Thyroid gland (tissue), 4 donors: Measurements from ENCODE around the gene TRIM46. TPM values are rescaled to one million over a fixed set of nuclear protein-coding genes. Genes with fewer than 3 reads are reported as not detected.
"Not testable (repeated sequence)": the region's sequence is repeated elsewhere in the genome, so short reads cannot be mapped to it uniquely, and the experiment has no call there.

Experiments
- DNase-seq, 2 donors: peaks; one replicate each; pipeline ENCODE4 v3.0.0-alpha.2; 2019
- H3K27ac ChIP-seq, 3 donors: fragments of 200-600 bp; sonication (generic); 1 replicate in 2 of 3; 2 replicates in 1 of 3; pipeline ENCODE4 v1.5.1; 2016 to 2019; ENCODE audit warnings: mild to moderate bottlenecking in 1 of 3, moderate library complexity in 1 of 3
- H3K27me3 ChIP-seq: fragments of 200-600 bp; sonication (generic); one replicate; pipeline ENCODE4 v1.5.1; 2019
- H3K36me3 ChIP-seq, 2 donors: fragments of 200-600 bp; sonication (generic); one replicate each; pipeline ENCODE4 v1.5.1; 2016 to 2019
- H3K4me1 ChIP-seq, 2 donors: fragments of 200-600 bp; sonication (generic); one replicate each; pipeline ENCODE4 v1.5.1; 2017 to 2019
- H3K4me3 ChIP-seq, 3 donors: fragments of 200-600 bp; sonication (generic); replicated peaks in 1 of 3; 1 replicate in 2 of 3; 2 replicates in 1 of 3; pipeline ENCODE4 v1.5.1; 2016; ENCODE audit warnings: mild to moderate bottlenecking in 1 of 3
- H3K9me3 ChIP-seq: fragments of 200-600 bp; sonication (generic); one replicate; pipeline ENCODE4 v1.5.1; 2017
- CTCF ChIP-seq, 6 experiments: fragments of 200-600 bp in 3 of 6; fragments of 450-650 bp in 3 of 6; sonication (generic) in 3 of 6; IDR thresholded peaks; one replicate each; pipeline ENCODE4 v1.5.1; 2016 to 2019; ENCODE audit warnings: antibody characterized with exemption in 6 of 6, mild to moderate bottlenecking in 2 of 6, inconsistent platforms in 1 of 6, moderate library complexity in 1 of 6
- POLR2A ChIP-seq, 2 donors: fragments of 450-650 bp; IDR thresholded peaks; one replicate each; pipeline ENCODE4 v1.6.1; 2017; ENCODE audit warnings: antibody characterized with exemption in 2 of 2, mild to moderate bottlenecking in 2 of 2, moderate library complexity in 1 of 2
- WGBS, 2 donors: methylation state at CpG; one replicate each; pipeline ENCODE4 v1.1.5; 2017; 5-methylcytosine and 5-hydroxymethylcytosine counted together
- intact Hi-C: fragments of 100-400 bp; cut with DNase I; formaldehyde crosslinking; loops from one replicate; pipeline ENCODE4 v1.15.1; 2023
- total RNA-seq, 4 donors: library from RNA; depleted of rRNA; stranded (reverse); fragments of >200 nt; gene quantifications; one replicate each; pipeline ENCODE4 v1.2.3, GENCODE V29; 2016

TRIM46 gene
- total RNA-seq, 4 donors from 2014 or later = 0.45 TPM; not detected in 3

GRCh38 chr1:155160128-155160527, 13.5 kb upstream of the TRIM46 start:
- WGBS, 2 donors = 84% methylated on average over 8 of the region's 8 CpGs
- no peak for DNase-seq
- H3K36me3 ChIP-seq = no peaks in the 10 kb centered on the region
- no peak for TF ChIP-seq POLR2A (IDR thresholded peaks at IDR 0.05)
- no peak for TF ChIP-seq CTCF (IDR thresholded peaks at IDR 0.05)
- intact Hi-C loops = no loop called here
- H3K4me3 ChIP-seq = no peak overlapping the region
- H3K27ac ChIP-seq = no peak overlapping the region
- no peaks in the 10 kb centered on the region for H3K27me3 ChIP-seq
- no peaks in the 10 kb centered on the region for H3K4me1 ChIP-seq
- H3K9me3 ChIP-seq = no peaks in the 10 kb centered on the region

DNA sequence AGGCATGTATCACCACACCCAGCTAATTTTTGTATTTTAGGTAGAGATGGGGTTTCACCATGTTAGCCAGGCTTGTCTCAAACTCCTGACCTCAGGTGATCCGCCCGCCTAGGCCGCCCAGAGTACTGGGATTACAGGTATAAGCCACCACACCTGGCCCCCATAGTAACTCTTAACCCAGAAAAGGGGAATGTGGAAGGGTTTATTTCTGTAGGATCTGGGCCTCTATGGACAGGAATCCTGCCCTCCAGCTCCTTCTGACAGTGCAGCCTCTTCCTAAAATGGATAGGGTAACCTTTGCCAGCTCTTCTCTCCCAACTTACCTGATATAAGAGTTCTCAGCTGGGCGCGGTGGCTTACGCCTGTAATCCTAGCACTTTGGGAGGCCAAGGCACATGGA, 11.0 kb upstream of the TRIM46 start:
- H3K27me3 ChIP-seq, DNase-seq, intact Hi-C loops, H3K27ac ChIP-seq, H3K4me3 ChIP-seq, H3K9me3 ChIP-seq, H3K36me3 ChIP-seq: not testable (repeated sequence)
- WGBS, 2 donors = 92 to 97% methylated on average over 6 of the region's 6 CpGs
- peaks cover 0 to 11% of the 10 kb centered on the region in 2 donors for H3K4me1 ChIP-seq

- H3K27me3 ChIP-seq, H3K36me3 ChIP-seq, H3K4me3 ChIP-seq, intact Hi-C loops, H3K9me3 ChIP-seq, H3K27ac ChIP-seq, DNase-seq: not testable (repeated sequence)
- peaks cover 0 to 12% of the 10 kb centered on the region in 2 donors for H3K4me1 ChIP-seq
- WGBS, 2 donors = 95% methylated on average over 4 of the region's 4 CpGs
These were observed 9.9 kb upstream of the TRIM46 start for GRCh38 chr1:155163785-155164184.

DNA sequence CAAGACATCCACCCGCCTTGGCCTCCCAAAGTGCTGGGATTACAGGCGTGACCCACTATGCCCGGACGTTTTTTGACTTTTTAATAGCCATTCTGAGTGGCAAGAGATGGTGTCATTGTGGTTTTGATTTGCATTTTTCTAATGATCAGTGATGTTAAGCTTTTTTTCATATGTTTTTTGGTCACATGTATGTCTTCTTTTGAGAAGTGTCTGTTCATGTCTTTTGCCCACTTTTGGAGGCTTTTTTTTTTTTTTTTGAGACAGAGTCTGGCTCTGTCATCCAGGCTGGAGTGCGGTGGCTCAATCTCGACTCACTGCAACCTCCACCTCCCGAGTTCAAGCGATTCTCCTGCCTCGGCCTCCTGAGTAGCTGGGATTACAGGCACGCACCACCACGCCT, 9.0 kb upstream of the TRIM46 start:
- H3K27me3 ChIP-seq, H3K27ac ChIP-seq, H3K9me3 ChIP-seq, H3K4me3 ChIP-seq, H3K36me3 ChIP-seq, DNase-seq: not testable (repeated sequence)
- 92 to 93% methylated on average over 11 of the region's 11 CpGs for WGBS, 2 donors
- intact Hi-C loops = loop anchor here (5.0 kb wide), 1 partner anchor 32 kb away; no protein-coding TSS in a partner anchor
- peaks cover 0 to 12% of the 10 kb centered on the region in 2 donors for H3K4me1 ChIP-seq

DNA sequence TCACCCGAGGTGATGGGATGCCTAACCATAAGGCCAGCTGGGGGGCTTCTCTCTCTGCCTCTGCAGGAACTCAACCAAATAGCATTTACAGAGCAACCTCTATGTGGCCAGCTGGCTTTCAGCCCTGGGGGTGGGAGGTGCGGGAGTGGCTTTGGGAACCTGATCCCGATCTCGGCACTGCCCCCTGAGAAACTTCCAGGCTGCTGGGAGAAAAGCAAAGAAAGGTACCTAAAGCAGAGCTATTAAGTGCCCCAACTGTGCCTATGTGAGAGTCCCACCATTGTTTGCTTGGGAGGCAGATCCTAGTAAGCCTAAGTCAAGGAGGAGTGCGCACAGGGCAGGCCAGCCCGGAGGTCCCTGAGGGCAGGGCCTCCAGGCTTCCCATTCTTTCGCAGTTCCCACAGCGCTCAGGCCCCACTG, 7.6 kb upstream of the TRIM46 start:
- Histone ChIP-seq H3K27me3 (no peaks in the 10 kb centered on the region), H3K36me3 (peaks cover 8 to 10% of the 10 kb centered on the region in 2 donors), H3K4me1 (peaks cover 0 to 12% of the 10 kb centered on the region in 2 donors), H3K4me3 (no peak overlapping the region), H3K9me3 (no peaks in the 10 kb centered on the region), H3K27ac (peak overlapping the region in 2 of 3 donors; percentile 32 to 38)
- no peak for TF ChIP-seq CTCF (IDR thresholded peaks at IDR 0.05)
- TF ChIP-seq POLR2A (IDR thresholded peaks at IDR 0.05) = no peak
- intact Hi-C loops = loop anchor here (2.0 to 5.0 kb wide), 2 partner anchors 34 to 75 kb away; no protein-coding TSS in a partner anchor
- no peak for DNase-seq
- WGBS, 2 donors = 43 to 50% methylated on average over 5 to 8 of the region's 8 CpGs

DNA sequence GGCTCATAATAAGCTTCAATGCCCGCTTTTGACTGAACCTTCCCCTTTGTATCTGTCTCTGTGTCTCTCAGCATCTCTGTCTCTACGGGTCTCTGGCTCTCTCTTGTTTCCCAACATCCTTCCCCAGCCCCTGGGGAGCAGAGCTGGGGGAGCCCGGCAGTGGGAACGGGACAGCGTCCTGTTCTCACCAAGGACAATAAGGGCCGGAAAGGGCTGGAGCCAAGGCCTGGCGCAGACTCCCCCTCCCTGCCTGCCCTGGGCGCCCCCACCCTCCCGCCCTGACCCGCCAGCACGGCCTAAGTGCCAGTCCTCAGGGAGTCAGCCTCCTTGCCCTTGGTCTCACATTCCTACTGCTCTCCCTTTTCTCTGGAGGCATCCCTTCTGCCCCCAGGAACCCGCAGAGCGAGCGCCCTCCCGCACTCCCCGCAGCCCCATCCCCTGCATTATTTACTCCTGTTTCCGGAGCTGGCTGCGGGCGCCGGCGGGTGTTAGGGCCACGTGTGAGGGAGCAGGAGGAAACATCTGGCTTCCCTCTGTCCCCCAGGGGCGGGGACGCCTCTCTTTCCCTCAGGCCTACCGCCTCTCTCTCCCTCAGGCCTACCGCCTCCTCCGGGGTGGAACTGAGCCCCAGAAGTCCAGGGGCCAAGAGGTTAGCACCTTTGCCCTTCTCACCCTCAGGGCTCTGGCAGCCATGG, 7.0 kb upstream of the TRIM46 start:
- no peak overlapping the region for H3K4me3 ChIP-seq
- WGBS, 2 donors = 22 to 23% methylated on average over 25 to 26 of the region's 27 CpGs
- H3K27ac ChIP-seq = peak overlapping the region in 2 of 3 donors; percentile 32 to 38
- H3K27me3 ChIP-seq = no peaks in the 10 kb centered on the region
- no peak for TF ChIP-seq CTCF (IDR thresholded peaks at IDR 0.05)
- TF ChIP-seq POLR2A (IDR thresholded peaks at IDR 0.05) = no peak
- no peaks in the 10 kb centered on the region for H3K9me3 ChIP-seq
- H3K4me1 ChIP-seq = peaks cover 0 to 12% of the 10 kb centered on the region in 2 donors
- peak; percentile 24 to 32 for DNase-seq
- intact Hi-C loops = loop anchor here (2.0 to 5.0 kb wide), 2 partner anchors 34 to 76 kb away; no protein-coding TSS in a partner anchor
- H3K36me3 ChIP-seq = peaks cover 8 to 10% of the 10 kb centered on the region in 2 donors
